ENCODE measurements around the gene ST14.

ST14 gene

DNA sequence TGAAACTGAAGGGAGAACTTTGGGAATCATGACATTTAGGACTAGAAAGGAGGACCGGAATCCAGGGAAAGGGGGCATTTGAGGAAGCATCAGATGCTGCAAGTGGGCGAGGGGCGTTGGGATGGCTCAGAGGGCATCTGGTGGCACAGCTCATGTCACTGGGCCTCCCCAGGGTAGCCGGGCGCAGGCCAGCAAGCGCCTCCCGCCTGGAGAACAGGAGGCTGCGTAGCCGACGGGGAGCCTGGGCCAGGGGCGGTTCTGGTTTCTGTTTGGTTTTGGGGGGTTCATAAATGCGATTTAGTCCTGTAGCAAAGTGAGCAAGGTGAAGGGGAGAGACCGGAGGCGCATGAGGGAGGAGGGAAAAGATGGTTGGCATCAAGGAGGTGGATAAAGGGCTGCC lies 443 bp upstream of the ST14 start:
- H3K4me3 ChIP-seq (ENCODE audit: control insufficient read depth, low read depth, low read length) = no peak overlapping the region
- TF ChIP-seq, protein P1, sequence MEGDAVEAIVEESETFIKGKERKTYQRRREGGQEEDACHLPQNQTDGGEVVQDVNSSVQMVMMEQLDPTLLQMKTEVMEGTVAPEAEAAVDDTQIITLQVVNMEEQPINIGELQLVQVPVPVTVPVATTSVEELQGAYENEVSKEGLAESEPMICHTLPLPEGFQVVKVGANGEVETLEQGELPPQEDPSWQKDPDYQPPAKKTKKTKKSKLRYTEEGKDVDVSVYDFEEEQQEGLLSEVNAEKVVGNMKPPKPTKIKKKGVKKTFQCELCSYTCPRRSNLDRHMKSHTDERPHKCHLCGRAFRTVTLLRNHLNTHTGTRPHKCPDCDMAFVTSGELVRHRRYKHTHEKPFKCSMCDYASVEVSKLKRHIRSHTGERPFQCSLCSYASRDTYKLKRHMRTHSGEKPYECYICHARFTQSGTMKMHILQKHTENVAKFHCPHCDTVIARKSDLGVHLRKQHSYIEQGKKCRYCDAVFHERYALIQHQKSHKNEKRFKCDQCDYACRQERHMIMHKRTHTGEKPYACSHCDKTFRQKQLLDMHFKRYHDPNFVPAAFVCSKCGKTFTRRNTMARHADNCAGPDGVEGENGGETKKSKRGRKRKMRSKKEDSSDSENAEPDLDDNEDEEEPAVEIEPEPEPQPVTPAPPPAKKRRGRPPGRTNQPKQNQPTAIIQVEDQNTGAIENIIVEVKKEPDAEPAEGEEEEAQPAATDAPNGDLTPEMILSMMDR (IDR thresholded peaks at IDR 0.05; ENCODE audit: control insufficient read depth, insufficient read depth, low read depth, low read length, missing control alignments) = no peak
- no peak for DNase-seq (ENCODE audit: low read depth)

DNA sequence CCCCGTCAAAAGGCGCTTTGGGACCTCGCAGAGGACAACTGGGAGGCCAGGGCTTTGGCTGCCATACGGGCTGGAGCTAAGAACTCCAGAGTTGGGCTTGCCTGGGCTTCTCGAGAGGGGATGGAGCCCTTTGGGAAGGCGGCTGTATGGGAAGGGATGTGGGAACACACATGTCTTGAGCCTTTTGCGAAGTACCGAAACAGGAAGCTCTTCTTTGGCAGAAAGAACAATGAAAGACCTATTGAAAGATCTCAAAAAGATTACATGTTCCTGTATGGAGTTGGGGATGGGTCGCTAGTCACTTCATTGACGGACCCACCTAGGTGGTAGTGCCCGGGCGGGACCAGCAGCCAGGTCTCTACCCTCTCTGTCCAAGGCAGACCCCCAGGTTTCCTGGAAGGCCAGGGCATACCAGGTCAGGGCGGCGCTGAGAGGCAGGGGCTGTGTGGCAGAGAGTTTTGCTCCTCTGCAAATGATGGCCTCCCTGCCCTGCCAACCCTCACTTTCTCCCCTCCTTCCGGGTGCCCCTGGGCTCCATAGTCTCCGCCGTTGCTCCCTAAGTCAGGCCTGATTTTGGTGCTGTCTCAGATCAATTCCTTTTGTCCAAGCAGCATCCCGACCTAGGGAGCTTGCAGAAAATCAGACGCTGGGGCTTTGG lies 1.0 kb downstream of the ST14 start:
- H3K4me3 ChIP-seq (ENCODE audit: control insufficient read depth, low read depth, low read length) = no peak overlapping the region
- TF ChIP-seq, protein P1 (IDR thresholded peaks at IDR 0.05; ENCODE audit: control insufficient read depth, insufficient read depth, low read depth, low read length, missing control alignments) = no peak
- no peak for DNase-seq (ENCODE audit: low read depth)

- TF ChIP-seq, protein P1 (IDR thresholded peaks at IDR 0.05; ENCODE audit: control insufficient read depth, insufficient read depth, low read depth, low read length, missing control alignments) = no peak
- DNase-seq (ENCODE audit: low read depth) = no peak
- no peak overlapping the region for H3K4me3 ChIP-seq (ENCODE audit: control insufficient read depth, low read depth, low read length)
Observed at GRCh38 chr11:130161441-130162145, 2.0 kb downstream of the ST14 start.

DNA sequence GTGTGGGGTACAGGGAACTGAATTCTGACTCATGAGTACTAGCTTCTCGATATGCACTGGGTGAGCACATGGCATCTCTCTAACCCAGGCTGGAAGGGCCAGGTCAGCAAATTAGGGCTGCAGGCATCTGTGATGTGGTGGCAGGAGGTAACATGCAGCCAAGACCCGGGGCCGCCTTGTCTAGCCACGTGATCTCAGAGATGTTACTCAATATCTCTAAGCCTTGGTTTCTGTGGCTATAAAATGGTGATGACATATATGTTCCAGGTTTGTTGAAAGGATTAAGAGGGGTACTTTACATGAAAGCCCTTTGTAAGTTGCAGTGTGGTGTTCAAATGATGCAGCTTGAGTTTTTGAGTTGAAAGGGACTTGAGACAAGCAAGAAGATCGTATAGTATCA lies 3.2 kb downstream of the ST14 start:
- DNase-seq (ENCODE audit: low read depth) = no peak
- H3K4me3 ChIP-seq (ENCODE audit: control insufficient read depth, low read depth, low read length) = no peak overlapping the region
- TF ChIP-seq, protein P1 (IDR thresholded peaks at IDR 0.05; ENCODE audit: control insufficient read depth, insufficient read depth, low read depth, low read length, missing control alignments) = no peak

GRCh38 chr11:130163346-130164220 lies 4.0 kb downstream of the ST14 start:
- TF ChIP-seq, protein P1 (IDR thresholded peaks at IDR 0.05; ENCODE audit: control insufficient read depth, insufficient read depth, low read depth, low read length, missing control alignments) = no peak
- no peak for DNase-seq (ENCODE audit: low read depth)
- no peak overlapping the region for H3K4me3 ChIP-seq (ENCODE audit: control insufficient read depth, low read depth, low read length)

DNA sequence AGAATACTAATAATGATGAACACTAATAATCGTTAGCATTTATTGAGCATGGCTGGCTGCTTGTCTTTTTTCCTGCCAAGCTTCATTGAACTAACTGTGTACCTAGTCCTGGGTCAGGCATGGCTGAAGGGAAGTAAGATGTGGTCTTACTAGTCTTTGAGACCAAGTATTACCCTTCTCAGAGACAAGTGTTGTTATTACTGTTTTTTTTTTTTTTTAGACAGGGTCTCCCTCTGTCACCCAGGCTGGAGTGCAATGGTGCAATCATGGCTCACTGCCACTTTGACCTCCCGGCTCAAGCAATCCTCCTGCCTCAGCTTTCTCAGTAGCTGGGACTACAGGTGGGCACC lies 4.6 kb downstream of the ST14 start:
- no peak for DNase-seq (ENCODE audit: low read depth)
- H3K4me3 ChIP-seq (ENCODE audit: control insufficient read depth, low read depth, low read length) = no peak overlapping the region
- TF ChIP-seq, protein P1 (IDR thresholded peaks at IDR 0.05; ENCODE audit: control insufficient read depth, insufficient read depth, low read depth, low read length, missing control alignments) = no peak

Measured in AG09309 (cell line).